GM18505 (cell line): Measurements from ENCODE around the gene ARHGEF4.

Experiments
- ATAC-seq: cut with Tn5 transposase; IDR thresholded peaks from one replicate; pipeline ENCODE4 v1.9.1; 2021; ENCODE audit not compliant: unreplicated experiment
- POLR2A ChIP-seq: IDR thresholded peaks from 4 replicates; pipeline ENCODE4 v1.6.1; 2011; ENCODE audit warnings: borderline replicate concordance; ENCODE audit not compliant: insufficient read depth, insufficient read length; ENCODE audit errors: extremely low read depth

The ARHGEF4 gene

DNA sequence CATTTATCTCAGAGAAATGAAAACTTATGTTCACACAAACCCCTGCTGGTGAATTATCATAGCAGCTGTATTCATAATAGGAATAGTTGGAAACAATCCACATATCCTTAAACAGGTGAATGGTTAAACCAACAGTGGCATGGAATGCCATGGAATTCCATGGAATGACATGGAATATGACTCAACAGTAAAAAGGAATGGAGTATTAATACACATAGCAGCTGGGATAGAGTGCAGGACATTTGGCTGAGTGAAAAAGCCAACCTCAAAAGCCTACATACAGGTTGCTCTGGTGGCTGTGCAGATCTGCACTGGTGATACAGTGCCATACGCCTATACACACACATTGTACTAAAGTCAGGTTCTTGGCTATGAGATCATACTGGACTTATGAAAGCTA is 187.0 kb downstream of the ARHGEF4 start:
- TF ChIP-seq POLR2A, result no peak
- no peak for ATAC-seq

GRCh38 chr2:131026919-131027318 is 190.2 kb downstream of the ARHGEF4 start:
- no peak for ATAC-seq
- no peak for TF ChIP-seq POLR2A

GRCh38 chr2:131027566-131028528 is 191.1 kb downstream of the ARHGEF4 start:
- no peak for TF ChIP-seq POLR2A
- no peak for ATAC-seq

- ATAC-seq, result no peak
- no peak for TF ChIP-seq POLR2A
Observed at GRCh38 chr2:131029812-131030211, 193.1 kb downstream of the ARHGEF4 start.

DNA sequence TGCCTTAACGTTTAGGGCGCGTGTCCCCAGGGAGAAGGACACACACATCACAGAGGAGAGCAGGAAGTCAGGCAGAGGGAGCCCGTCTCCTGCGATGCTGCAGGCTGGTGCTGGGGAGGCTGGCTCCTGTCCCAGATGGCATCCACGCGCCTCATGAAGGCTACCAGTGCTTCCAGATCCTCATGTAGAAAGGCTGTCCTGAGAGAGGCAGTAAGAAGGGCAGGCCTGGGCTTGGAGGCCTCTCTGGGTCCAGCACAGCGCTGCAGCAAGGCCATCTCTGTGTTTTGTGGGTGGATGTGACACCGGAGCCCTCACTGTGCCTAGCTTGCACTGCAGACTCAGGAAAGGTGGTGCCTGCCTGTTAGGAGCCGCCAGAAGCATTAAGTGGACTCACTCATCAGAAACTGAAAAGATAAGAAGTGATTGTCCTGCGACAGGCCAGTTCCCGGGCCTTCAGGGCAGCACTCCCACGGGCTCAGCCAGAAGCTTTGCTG is 193.8 kb downstream of the ARHGEF4 start:
- no peak for TF ChIP-seq POLR2A
- no peak for ATAC-seq

DNA sequence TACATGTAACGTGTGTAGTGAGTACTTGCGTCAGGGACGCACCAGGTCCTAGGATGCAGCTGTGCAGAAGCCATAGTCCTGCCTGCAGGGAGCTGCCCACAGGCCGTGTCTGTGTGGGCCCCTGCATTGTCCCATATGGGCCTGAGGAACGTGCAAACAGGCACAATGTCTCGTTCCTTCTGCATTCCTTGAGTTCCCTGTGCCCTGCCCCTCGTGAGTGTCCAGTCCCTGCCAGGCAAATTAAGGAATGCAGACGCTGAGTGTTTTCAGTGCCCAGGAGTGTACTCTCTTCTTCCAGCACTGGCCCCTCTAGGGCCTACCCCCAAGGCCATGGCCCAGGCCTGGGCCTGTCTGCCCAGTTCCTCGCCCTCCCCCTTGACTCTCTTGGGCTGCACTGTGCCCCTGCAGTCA is 194.7 kb downstream of the ARHGEF4 start:
- ATAC-seq, result no peak
- no peak for TF ChIP-seq POLR2A

GRCh38 chr2:131031875-131032274 is 195.2 kb downstream of the ARHGEF4 start:
- ATAC-seq, result no peak
- TF ChIP-seq POLR2A, result no peak

DNA sequence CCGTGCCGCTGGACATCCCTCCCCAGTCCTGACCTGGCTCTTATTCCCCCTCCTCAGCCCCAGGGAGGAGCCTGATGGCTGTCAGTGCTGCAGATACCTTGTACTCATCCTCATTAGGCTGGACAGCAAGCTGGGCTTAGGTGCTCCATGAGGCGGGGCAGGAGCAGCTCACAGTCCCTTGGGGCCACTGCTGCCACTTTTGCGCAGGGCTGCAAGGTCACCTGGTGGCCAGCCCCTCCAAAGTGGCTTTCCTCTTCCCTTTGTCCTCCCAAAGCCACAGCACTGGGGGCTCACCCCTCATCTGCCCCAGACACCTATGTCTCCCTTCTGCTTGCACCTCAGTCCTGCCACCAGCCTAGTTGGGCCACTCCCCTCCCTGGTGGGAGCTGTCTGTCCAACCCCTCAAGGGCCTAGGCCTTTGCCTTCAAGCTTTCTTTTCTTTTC is 195.7 kb downstream of the ARHGEF4 start:
- no peak for TF ChIP-seq POLR2A
- no peak for ATAC-seq

GRCh38 chr2:131033786-131034121 is 197.0 kb downstream of the ARHGEF4 start:
- no peak for TF ChIP-seq POLR2A
- ATAC-seq, result no peak

DNA sequence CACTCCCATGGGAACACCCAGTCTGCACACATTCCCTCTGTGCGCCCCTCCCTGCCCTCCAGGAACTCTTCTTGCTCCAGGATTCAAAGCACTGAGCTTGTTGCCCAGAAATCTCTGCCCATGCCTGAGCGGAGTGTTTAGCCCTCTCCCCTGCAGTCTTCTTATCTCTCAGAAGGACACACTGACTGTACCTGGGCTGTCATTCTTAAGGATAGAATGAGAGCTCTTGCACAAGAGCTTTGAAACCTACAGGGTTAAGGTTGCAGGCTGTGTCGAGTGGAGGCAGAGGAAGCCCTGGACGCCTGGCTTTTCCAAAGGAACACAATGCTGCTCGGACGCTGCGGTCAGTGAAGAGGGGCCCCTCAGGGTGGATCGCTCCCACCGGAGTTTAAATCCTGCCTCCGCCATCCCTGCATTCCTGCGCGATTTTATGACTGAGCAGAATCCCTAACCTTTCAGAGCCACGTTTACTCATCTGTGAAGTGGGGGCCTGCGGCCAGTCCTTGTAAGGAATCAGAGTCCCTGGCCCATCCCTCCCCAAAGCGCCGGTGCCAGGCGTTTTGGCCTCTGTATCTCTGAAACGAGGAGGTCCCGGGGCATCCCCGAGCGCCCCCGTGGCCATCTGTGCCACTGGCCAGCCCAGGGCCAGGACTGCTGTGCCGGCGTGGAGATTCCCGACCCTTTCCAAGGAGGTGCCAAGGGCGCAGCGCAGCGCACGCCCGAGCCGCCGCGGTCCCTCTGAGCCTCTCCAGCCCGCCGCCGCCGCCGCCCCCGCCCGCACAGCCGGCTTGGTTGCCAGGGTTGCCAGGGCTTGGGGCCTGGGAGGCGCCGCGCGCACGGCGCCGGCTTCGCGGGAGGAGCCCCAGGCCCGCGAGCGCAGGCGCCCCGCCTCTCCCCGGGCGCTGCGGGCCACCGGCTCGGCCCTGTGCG is 197.7 kb downstream of the ARHGEF4 start:
- TF ChIP-seq POLR2A, result no peak
- no peak for ATAC-seq

- no peak for ATAC-seq
- no peak for TF ChIP-seq POLR2A
Observed at GRCh38 chr2:131035112-131035825, 198.6 kb downstream of the ARHGEF4 start.

DNA sequence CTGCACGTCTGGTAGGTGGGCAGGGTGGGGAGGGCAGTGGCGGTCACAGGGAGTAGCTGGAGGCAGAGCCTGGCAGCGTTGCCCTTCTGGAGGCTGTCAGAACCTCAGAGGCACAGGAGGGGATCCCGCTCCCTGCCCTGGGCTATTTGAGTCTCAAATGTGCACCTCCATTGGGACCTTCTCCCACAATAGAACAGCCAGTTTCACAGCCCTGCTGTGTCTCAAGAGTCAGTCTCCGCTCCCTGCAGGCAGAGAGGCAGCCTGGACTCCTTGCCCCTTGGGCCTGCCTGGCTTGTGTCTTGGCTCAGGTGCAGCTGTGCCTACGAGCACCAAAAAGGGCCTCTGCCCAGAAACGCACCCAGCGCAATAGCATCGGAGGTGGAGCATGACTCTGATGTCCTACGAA is 199.1 kb downstream of the ARHGEF4 start:
- no peak for TF ChIP-seq POLR2A
- no peak for ATAC-seq

DNA sequence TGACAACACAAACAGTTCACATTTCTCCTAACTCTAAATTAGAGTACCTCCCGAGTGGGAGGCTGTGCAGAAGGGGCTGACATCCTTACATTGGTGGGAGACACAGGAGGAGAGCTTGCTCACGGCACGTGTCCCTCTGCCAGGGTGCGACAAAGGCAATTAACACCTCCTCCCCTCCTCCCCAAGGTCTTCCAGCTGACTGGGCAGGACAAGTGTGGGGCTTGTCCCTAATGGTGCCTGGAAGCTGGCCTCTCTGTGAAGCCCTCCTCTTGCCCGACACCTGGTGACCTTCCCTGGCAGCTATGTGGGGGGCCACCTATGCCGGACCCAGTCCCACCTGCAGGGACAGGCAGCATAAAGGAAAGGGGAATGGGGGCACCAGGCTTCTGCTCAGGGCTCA is 199.6 kb downstream of the ARHGEF4 start:
- no peak for ATAC-seq
- no peak for TF ChIP-seq POLR2A
